Superior temporal gyrus (tissue), 1 donor: Measurements from ENCODE around the gene RPL27.
"Not testable (repeated sequence)": the region's sequence is repeated elsewhere in the genome, so short reads cannot be mapped to it uniquely, and the experiment has no call there.

Experiments used
- DNase-seq: peaks from one replicate; pipeline ENCODE4 v3.0.0-alpha.2; 2016; ENCODE audit errors: extremely low spot score

Gene RPL27

GRCh38 chr17:42997984-42998938 is at the start of gene RPL27:
Gene RPL27 (plus strand): TSS chr17:42998419. CDS start chr17:42998751, 332 bp downstream.
- peak; percentile 100 for DNase-seq

- no peak for DNase-seq
Observed at GRCh38 chr17:42950044-42950783, 48.0 kb upstream of the RPL27 start.

GRCh38 chr17:42953669-42954068 is 44.5 kb upstream of the RPL27 start:
- DNase-seq = no peak

GRCh38 chr17:42964161-42964932 is 33.9 kb upstream of the RPL27 start, which contains the start of gene AARSD1:
Gene AARSD1 (minus strand): TSS chr17:42964454. CDS start chr17:42964440, 14 bp downstream.
- DNase-seq = peak; percentile 95

- no peak for DNase-seq
Observed at GRCh38 chr17:42967925-42968324, 30.3 kb upstream of the RPL27 start.

GRCh38 chr17:42969001-42969581 is 29.1 kb upstream of the RPL27 start:
- no peak for DNase-seq

GRCh38 chr17:42971589-42971988 is 26.6 kb upstream of the RPL27 start:
- DNase-seq = no peak

GRCh38 chr17:42973323-42973722 is 24.9 kb upstream of the RPL27 start:
- DNase-seq = not testable (repeated sequence)

- DNase-seq = no peak
Observed at GRCh38 chr17:42975265-42975664, 23.0 kb upstream of the RPL27 start.

- not testable (repeated sequence) for DNase-seq
Observed at GRCh38 chr17:42975701-42976100, 22.5 kb upstream of the RPL27 start.

- no peak for DNase-seq
Observed at GRCh38 chr17:42979511-42980273, 18.5 kb upstream of the RPL27 start, which contains the start of gene PTGES3L. Gene PTGES3L (minus strand): TSS chr17:42980080. CDS start chr17:42980053, 27 bp downstream.

- DNase-seq = peak; percentile 86
Observed at GRCh38 chr17:42980274-42980765, 17.9 kb upstream of the RPL27 start, which contains the start of gene RUNDC1. Gene RUNDC1 (plus strand): TSS chr17:42980565. CDS start chr17:42980577, 12 bp downstream.

- DNase-seq = no peak
Observed at GRCh38 chr17:42980766-42981397, 17.3 kb upstream of the RPL27 start.

- DNase-seq = no peak
Observed at GRCh38 chr17:42982266-42982665, 16.0 kb upstream of the RPL27 start.

GRCh38 chr17:42985225-42985624 is 13.0 kb upstream of the RPL27 start:
- DNase-seq = no peak

GRCh38 chr17:42989141-42989540 is 9.1 kb upstream of the RPL27 start:
- no peak for DNase-seq

GRCh38 chr17:42989726-42990652 is 8.2 kb upstream of the RPL27 start:
- no peak for DNase-seq

GRCh38 chr17:42991471-42991870 is 6.7 kb upstream of the RPL27 start:
- DNase-seq = no peak

GRCh38 chr17:42992872-42993271 is 5.3 kb upstream of the RPL27 start:
- no peak for DNase-seq
